GM18517 (cell line): Measurements from ENCODE around the gene REC8.
"Not testable (repeated sequence)": the region's sequence is repeated elsewhere in the genome, so short reads cannot be mapped to it uniquely, and the experiment has no call there.

Source experiments
- ATAC-seq: cut with Tn5 transposase; IDR thresholded peaks from one replicate; pipeline ENCODE4 v1.9.1; 2021; ENCODE audit warnings: mild to moderate bottlenecking, moderate library complexity; ENCODE audit not compliant: unreplicated experiment

The REC8 gene

DNA sequence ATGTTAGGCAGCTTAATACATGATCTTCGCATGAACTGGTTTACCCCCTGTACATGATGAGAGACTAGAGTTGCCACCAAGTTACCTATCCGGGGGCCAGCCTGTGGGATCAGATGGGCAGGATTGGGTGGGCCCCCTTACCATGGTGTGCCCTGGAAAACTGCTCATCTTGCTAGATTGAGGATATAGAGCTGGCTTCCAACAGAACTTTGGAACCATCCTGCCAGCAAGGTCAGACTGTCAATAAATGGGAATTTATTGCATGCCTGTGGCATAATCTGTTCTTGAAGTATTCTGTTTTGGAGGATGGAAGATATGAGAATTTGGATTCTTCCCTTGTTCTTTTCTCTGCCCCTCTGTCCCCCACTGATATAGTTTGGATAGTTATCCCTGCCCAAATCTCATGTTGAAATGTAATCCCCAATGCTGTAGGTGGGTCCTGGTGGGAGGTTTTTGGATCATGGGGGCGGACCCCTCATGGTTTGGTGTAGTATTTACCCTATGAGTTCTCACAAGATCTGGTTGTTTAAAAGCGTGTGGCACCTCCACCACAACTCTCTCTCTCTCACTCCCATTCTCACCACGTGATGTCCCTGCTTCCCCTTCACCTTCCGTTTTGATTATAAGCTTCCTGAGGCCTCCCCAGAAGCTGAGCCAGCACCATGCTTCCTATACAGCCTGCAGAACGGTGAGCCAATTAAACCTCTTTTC is 27.1 kb downstream of the REC8 start:
- ATAC-seq = no peak

GRCh38 chr14:24202538-24202937 is 30.7 kb downstream of the REC8 start:
- not testable (repeated sequence) for ATAC-seq

- ATAC-seq = not testable (repeated sequence)
Observed at GRCh38 chr14:24203249-24203886, 31.5 kb downstream of the REC8 start.

- no peak for ATAC-seq
Observed at GRCh38 chr14:24204163-24205146, 32.6 kb downstream of the REC8 start.

GRCh38 chr14:24206260-24207103 is 34.6 kb downstream of the REC8 start:
- ATAC-seq = no peak

DNA sequence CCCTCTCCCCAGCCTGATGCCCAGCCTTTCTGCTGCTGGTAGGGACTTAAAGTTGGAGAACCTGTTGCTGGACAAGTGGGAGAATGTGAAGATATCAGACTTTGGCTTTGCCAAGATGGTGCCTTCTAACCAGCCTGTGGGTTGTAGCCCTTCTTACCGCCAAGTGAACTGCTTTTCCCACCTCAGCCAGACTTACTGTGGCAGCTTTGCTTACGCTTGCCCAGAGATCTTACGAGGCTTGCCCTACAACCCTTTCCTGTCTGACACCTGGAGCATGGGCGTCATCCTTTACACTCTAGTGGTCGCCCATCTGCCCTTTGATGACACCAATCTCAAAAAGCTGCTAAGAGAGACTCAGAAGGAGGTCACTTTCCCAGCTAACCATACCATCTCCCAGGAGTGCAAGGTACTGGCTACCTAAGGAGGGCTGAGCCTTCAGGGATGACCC is 35.2 kb downstream of the REC8 start:
- no peak for ATAC-seq

GRCh38 chr14:24207625-24208024 is 35.7 kb downstream of the REC8 start:
- no peak for ATAC-seq

DNA sequence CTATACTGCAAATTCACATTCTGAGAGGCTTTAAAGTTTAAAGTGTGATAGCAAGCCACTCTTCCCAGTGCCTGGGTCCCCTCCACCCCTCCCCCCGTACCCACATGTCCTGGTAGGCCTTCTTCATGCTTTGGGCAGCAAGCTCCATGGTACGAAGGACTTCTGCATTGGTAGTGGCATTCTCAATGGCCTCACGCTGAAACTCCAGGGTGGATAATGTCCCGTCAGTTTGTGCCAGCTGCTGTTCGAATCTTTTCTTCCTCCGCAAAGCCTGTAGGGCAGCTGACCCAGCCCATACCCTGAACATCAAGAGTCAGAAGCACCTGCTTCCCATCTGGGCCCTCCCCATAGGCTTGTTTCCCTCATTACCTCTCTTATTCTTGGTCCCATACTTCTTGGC is 39.4 kb downstream of the REC8 start:
- ATAC-seq = no peak

GRCh38 chr14:24212924-24213865 is 41.3 kb downstream of the REC8 start, which contains the start of gene CHMP4A:
TSS of gene CHMP4A (minus strand) at chr14:24213488. CDS start at chr14:24213439, 49 bp downstream.
- peak; percentile 79 for ATAC-seq

DNA sequence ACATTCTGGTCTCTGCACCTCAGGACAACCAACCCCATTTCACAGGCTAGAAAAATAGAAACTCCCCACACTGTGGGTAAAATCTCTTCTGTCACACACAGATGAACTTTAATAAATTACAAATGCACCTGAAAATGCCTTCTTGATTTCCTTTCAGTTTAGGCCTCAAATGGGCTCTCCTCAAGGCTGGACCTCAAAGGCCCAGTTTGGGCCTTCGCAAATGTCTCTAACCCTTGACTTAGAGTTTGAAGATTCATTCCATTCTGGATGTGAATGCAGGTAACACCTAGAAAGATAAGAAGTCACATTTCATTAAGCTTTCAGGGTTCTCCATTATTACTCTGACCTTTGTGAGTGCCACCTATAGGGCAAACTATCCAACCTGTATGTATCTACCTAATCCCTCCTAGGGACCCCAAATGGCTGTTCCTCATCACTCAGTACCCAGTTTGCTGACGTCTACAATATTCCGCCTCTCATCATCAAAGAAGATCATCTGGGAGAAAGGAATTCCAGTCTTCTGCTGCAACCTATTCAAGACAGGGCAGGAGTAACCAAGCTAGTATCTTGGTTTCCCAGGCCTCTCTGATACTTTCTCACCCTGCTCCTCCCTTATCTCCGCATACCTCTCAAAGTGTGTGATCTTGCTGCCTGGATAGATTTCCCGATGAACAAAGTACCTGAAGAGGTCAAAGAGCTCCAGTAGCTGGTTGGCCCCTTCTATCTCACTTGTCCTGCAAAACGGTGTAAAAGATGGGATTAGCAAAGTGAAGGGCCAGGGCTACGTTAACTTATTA is 42.2 kb downstream of the REC8 start:
- ATAC-seq = no peak

DNA sequence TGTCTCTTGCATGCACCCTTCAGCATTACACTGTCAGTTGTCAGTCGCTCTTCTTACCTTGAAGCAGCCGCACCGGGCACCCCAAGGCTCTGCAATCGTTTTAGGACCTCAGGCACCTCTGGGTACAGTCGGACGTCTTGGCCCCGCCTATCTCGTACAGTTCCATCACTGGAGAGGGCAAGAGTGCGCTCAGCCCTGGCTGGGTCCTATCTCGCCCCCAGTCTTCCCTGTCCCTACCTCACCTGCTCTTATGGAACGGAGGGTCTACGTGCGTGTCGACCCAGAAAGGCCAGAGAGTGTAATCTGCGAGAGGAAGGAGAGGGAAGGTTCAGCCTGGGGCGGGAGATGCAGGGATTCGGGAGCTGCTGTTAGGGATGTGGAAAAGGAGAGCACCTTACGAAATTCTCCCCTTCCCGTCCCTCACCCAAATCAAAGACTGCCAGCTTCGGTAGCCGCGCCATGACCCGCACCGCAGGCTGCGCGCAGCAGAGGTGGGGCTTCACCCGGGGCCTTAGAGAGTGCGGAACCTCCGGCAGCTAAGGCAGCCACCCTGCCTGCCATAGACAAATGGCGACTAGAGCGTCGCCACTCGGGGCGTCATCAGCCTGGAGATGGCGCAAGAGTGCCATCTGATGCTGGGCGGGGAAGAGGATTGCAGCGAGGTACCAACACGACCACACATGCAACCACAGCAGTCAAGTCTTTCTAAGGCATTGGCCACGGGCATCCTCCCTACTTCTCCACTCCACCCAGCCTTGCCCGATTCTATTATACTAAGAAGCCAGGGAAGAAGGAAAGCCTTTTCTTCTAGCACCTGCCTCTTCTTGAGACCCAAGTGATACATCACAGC is 43.8 kb downstream of the REC8 start, which contains the start of gene MDP1:
TSS of gene MDP1 (minus strand) at position 572 of the 850 bp plus-strand sequence. CDS start at position 461, 111 bp downstream.
- ATAC-seq = peak; percentile 48

DNA sequence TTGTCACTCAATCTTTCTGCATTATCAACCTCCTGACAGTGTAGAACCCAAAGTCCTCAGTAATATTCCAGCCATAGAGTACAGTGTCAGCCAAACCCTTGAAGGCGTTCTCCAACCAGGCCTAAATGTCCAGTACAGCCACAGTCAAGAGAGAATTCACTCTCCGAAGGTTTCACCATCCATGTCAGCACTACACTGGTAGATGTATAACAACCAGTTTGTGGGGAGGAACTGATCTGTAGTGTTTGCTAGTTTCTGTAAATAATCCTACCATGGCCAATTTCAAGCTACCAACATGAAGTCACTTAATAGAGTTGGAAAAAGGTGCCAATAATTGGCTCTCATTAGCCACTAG is 44.4 kb downstream of the REC8 start:
- no peak for ATAC-seq

DNA sequence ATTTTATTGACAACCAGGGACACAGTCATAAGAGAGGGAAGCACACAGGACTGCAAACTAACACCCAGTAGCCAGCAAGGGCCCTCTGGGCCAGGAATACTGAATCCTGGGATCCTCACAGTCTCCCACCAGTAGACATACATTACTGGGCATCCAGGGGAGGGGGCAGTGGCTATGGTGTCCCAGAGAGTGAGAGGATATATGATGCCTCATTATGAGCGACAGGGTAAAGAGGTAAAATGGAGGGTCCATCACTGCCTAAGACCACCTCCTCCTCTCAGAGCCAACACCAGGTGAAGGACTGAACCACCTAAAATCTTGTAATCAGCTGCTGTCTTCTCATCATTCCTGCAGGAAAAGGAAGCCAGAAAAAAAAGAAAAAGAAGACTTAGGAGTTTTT is 45.0 kb downstream of the REC8 start:
- ATAC-seq = not testable (repeated sequence)

DNA sequence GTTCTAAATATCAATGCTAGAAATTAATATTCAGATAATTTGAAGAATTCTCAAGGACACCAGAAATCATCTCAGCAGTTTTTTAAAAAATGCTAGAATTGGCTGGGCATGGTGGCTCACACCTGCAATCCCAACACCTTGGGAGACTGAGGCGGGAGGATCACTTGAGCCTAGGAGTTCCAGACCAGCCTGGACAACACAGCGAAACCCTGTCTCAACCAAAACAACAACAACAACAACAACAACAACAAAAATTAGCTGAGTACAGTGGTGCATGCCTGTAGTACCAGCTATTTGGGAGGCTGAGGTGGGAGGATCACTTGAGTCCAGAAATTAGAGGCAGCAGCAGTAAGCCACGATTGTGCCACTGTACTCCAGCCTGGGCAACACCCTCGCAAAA is 47.2 kb downstream of the REC8 start:
- no peak for ATAC-seq

DNA sequence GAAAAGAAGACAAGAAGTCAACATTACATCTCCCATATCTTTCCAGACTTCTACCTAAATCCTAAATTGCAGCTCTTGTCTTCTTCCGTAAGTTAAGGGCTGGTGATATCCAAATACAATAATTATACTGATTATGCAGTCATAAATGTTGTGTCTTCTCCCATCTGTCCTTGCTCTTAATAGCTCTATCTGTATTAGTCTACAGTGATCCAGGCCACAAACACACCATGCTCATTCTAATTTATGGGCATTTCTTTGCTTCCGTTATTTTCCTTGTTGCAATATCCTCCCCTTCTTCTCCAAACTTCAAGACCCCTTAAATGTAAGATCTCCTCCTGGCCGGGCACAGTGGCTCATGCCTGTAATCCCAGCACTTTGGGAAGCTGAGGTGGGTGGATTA is 47.6 kb downstream of the REC8 start:
- no peak for ATAC-seq

- not testable (repeated sequence) for ATAC-seq
Observed at GRCh38 chr14:24222987-24223386, 51.1 kb downstream of the REC8 start.

DNA sequence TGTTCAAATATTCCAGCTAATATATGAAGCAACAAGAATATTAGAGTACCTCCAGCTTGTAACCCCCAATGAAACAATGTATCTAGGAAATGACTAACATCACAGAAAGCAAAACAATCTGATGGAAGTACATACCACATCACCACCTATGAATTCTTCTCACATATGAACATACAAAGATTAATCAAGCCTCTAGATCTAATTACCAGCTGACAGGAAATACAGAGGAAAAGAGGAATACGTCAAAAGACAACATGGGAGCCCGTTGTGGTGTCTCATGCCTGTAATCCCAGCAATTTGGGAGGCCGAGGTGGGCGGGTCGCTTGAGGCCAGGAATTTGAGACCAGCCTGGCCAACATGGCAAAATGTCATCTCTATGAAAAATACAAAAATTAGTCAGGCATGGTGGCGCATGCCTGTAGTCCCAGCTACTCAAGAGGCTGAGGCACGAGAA is 52.8 kb downstream of the REC8 start:
- no peak for ATAC-seq
